DMS114 treated with DMSO at 0.1 percent for 48 hours (cell line): ENCODE results near the gene VSTM4.

Source experiments
- DNase-seq: peaks from one replicate; lab custom pipeline; 2025; ENCODE audit not compliant: unreplicated experiment; lab: John Stamatoyannopoulos, UW

Gene VSTM4

DNA sequence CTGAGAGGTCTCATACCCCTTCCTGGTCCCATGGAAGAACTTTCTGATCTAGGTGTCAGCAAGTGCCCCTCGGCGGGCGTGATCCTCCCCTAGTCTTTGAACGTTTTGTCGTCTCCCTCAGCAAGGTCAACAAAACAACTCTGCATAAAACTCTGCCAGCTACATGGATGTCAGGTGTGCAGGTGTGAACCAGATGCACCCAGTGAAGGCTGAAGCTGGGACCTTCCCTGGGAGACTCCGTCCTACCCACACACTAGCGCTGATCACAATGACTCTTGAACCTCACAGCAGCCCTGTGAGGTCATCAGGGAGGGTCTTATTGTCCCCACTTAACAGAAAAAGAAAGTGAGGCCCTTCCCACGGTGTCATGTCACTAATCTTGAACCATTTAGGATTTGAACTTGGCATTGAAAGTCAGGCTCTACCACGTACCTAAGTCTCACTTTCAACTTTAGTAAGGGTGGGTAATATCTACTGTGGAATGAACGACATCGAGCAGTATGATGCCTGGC, 68.1 kb downstream of the VSTM4 start:
- DNase-seq = no peak

DNA sequence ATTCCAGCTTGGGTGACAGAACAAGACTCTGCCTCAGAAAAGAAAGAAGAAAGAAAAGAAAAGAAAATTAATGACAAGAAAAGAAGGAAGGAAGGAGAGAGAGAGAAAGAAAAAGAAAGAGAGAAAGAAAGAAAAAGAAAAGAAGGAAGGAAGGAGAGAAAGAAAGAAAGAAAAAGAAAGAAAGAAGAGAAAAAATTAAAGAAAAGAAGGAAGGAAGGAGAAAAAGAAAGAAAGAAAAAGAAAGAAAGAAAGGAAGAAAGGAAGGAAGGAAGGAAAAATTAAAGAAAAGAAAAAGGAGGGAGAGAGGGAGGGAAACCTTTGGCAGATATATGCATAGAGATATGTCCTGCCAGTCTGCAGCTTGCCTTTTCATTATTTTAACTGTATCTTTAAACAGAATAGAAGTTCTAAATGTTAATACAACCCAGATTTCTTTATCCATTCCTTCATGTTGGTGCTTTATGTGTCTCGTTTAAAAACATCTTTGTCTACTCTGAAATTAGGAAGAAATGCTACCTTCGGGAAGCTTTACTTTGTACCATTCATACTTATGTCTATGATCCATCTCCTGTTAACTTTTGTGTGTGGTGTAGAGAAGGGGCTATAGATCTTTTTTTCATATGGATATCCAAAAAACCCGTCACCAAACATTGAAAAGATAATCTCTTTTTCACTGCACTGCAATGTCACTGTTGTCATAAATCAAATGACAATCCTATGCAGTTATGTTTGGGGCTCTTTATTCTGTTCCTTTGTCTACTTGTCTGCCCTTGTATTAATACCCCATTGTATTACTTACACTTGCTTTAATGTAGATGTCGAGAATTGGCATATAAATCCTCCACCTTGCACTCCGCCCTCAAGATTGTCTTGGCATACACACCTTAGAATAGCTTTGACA, 70.8 kb downstream of the VSTM4 start:
- DNase-seq = no peak

DNA sequence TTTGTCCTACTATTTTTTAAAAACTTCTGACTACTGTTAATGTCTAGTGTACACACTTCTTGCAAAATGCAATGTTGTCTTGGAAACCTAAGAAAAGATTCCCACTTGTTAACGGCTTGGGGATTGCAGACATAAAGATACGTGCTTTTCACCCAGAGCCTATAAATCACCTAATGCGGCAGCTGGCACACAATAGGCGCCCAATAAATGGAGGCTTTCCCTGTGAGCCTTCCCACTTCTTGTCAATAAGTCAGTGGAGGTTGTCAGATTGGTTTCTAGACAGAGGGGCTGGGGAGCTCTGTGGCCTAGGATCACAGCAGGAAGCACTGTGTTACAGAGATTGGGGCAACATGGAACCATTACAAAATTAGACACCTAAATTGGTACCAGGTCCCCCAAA, 74.7 kb downstream of the VSTM4 start:
- DNase-seq = no peak

DNA sequence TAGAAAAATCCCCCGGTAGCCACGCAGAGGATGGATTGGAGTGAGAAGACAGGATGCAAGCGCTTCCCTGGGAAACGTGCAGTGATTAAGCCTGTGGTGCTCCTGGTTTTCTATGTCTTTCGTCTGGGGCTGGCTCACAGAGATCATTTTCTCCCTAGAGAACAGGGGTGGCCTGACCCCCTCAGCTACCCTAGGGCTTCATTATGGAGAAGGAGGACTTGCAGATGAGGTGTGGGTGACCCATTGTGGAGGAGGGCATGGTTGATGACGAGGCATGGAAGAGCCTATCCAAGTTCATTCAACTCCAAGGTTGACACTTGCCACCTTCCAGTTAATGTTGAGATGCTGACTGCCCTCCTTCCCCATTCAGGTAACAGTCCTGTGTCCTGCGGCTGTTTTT, 75.9 kb downstream of the VSTM4 start:
- DNase-seq = no peak

DNA sequence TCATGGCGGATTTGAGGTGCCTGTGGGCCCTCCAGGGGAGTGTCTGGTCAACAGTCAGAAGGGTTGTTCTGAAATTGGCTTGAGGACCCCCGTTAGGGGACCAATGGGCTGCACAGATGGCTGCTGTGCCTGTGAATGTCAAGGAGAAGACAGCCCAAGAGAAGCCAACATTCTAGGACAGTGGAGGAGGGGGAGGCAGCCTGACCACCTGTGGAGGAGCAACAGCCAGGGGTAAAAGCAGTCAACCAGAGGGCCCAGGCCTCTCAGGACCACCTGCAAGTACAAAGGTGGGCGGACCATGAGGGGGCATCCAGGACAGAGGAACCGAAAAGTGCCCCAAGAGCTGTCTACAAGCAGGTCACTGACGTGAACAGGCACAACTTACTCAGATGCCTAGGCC, 76.6 kb downstream of the VSTM4 start:
- no peak for DNase-seq

DNA sequence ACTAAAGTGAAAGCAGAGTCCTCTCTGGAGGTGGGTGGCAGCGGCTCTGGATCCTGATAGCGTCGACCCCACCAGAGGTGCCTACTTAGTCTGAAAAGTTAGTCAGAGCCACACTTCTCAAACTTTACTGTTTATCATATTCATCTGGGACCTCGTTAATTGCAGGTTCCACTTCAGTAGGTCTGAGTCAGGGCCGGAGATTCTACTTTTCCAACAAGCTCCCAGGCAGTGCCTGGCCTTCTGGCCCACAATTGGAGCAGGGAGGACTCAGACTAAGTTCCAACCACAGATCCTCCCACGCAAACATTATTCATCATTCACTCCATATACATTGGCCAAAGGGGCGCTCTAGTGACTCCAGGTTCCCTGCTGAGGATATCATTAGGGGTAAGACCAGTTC, 78.1 kb downstream of the VSTM4 start:
- DNase-seq = no peak

DNA sequence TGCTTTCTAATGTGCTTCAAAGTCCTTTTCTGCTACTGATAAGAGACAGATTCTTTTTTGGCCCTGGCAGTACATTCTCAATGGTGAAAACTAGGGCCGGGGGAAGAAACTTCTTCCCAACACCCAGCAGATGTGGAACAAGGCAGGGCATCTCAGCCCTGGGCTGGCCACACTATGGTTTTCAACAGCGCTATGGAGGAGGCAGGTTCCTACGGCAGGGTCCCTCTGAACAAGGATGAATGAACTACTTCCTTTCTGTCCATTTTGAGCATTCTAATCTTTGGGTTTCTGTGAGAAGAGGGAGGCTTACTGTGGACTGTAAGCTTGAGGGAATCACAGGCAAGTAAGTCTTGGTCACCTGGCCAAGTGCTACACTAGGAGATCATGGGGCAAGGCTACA, 78.7 kb downstream of the VSTM4 start:
- DNase-seq = no peak

DNA sequence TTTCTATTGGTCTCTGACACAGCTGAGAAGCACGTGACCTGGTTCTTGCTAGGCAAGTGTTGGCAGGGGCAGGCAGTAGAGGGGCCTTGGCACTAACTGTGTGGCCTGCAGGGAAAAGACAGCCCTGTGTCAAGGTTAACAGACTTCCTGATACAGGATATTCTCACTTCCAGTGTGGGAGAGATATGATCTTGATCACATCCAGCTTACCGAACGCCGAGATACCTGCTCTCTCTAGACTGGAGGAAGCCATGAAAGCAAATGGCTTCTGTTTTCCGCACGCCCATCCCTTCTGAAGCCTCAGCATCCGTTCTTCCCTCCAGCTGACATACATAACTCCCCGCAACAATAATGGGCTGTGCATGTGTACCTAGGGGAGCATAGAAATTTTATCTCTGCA, 79.4 kb downstream of the VSTM4 start:
- no peak for DNase-seq

DNA sequence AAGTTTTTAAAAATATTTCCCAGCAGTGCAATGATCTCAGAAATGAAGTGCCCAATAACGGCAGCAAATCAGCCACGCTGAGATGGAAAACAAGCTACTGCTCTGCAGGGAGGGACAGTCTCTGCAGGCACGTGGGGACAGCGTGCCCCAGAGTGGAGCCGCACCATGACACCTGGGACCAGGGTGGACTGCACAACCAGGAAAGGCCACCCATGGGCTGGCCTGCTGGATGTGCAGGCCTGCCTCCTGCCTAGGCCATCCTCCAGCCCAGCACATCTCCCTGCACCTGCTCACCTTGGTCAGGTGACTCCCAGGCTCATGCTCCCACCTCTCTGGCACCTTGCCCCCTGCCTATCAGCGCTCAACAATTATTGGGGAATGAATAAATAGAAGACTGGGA, 80.4 kb downstream of the VSTM4 start:
- DNase-seq = no peak

DNA sequence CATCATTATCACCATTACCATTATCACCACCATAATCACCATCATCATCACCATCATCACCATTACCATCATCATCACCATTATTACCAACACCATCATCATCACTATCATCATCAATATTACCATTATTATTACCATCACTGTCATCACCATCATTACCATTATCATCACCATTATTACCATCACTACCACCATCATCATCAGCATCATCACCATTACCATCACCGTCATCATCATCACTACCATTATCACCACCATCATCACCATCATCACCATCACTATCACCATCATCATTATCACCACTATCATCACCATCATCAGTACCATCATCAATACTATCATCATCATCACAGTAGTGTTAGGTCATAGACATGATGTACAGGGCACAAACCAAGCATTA, 81.4 kb downstream of the VSTM4 start:
- DNase-seq = no peak

DNA sequence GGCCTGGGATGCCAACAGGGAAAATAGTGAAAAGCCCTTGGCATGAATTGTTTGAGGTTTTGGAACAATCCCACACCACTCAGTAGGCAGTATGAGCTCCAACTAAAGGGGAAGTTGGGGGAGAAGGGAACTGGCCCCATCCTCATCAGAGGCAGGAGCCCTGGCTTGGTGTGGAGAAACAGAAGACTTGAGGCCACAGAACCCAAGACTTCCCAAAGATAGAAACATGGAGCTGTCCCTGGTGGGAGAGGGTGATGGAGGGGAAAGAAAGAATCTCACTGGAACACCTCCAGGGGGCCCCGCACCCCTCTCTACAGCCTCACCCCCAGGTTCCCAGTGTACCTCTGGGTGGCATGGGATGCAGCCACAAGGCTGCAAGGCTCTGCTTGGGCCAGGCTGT, 85.7 kb downstream of the VSTM4 start:
- DNase-seq = no peak

DNA sequence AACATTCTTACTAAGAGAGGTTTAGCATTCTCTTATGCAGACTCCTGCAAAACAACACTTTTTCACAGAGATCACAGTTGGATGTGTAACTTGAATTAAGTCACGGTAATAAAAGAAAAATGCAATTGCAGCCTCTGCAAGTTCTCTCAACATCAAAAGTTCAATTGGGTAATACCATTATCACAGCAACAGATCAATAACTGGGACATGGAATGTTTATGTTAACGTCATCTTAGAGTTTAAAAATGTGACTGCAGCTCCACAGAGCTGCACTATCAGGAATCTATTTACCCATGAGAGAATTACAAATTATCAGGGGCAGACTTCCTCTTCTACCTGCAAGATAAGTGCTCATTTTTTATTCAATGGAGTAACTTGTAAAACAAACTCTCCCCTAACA, 86.7 kb downstream of the VSTM4 start:
- DNase-seq = no peak

DNA sequence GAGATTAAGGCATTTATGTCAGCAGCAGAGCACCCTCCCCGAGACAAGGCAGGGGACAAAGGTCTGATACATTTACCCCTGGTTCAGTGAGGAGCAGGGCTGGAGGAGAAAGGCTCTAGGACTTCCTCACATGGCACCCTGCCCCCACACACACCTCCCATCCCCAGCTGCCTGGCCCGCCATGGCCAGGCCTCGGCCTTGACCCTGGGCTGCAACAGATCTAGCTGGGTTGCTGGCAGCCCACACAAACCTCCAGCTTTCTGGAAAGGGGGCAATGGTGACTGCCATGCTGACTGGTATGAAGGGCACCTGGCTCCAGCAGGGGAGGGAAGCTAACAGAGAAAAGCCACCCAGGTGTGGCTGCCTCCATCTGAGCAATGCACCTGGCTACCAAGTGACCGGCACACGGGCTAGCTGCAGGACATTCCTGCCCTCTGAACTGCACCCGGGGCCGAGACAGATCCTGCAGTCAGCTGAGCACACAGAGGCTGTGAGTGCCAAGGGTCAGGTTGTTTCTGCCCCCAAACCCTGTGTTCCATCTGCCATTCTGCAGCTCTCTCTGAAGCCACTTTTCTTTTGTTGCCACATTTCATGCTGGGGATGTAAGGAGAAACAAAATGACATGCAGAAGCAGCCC, 89.9 kb downstream of the VSTM4 start:
- no peak for DNase-seq

DNA sequence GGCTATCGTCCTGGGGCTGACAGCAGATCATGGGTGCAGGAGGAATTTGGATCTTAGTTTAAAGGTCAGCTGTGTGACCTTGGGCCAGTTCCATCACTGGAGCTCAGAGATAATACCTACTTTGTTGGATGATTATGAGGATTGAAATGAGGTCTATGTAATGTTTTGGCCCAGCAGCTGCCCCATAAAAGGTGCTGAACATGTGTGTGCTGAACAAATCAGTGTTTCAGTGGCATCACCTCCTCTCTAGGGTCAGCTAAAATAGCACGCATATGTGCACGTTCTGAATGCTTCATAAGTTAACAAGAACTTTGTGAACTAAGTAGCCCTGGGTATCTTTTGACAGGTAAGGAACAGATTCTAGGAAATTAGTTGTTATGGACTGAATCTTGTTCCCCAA, 90.8 kb downstream of the VSTM4 start:
- DNase-seq = no peak

DNA sequence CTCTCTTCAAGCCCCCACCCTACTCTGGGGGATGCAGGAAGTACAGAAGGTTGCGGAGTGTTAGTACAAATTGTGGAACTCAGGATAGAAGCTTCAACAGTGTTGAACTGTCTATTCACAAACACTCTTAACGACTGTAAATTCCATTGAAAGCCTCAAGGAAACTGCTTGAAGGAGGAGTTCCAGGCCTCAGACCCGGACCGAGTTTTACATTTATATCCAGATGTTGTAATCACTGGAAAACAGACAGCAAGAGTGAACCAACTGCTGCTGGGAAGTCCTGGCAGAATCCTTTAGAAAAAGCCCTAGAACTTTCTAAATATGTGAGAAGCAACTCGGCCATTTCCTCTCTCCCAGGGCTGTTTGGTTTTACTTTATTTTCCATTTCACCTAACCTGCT, 91.6 kb downstream of the VSTM4 start:
- no peak for DNase-seq

DNA sequence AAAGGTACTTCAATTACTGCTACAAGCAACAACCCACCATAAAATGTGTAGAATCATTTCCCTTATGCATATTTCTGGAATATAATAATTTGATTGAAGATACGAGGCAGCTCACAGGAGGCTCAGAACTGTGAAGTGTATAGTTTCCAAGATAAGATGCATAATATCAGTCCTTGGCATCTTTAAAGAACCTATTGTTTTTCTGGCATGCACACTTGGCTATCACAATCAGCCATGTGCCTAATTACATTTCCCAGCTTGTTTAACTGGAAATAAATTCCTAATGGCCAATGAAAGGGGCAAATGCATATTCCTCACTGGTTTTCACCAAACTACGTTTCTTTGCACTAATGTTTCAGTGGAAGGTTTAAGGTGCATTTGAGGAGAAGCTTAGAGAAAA, 92.3 kb downstream of the VSTM4 start:
- DNase-seq = no peak

DNA sequence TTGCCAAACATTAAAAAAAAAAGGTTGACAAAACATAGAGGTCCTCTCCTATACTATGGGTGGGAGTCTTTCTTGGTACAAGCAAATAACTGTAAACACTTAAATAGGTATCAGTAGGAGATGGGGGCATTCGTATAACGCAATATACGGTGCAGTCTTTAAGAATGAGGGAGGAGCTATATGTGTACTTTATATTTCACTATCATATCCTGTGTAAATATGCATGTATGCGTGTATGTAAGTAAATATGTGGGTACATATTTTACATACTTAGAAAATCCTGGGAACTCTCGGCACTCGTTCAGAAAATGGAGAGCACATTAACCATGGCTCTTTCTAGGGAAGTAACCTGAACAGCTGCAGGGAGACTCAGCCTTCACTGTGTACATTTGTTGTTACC, 93.6 kb downstream of the VSTM4 start:
- no peak for DNase-seq

DNA sequence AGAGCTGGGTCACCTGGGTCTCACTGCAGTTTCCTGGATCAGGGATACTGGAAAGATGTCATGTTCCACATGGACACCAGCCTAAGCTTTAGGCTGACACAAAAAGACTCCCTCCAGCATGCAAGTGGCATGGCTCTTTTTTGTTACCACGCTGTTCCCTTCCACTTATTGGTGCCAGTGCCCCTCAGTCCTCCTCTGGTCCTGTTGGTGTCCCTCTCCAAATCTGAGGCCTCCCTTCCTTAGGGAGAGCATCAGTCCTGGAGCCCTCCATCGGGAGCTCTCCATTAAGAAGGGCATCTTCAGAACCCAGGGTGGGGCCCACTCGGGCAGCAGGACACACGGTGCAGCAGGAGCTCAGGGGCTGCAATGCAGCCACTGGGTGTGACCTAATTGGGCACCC, 99.6 kb downstream of the VSTM4 start:
- no peak for DNase-seq

DNA sequence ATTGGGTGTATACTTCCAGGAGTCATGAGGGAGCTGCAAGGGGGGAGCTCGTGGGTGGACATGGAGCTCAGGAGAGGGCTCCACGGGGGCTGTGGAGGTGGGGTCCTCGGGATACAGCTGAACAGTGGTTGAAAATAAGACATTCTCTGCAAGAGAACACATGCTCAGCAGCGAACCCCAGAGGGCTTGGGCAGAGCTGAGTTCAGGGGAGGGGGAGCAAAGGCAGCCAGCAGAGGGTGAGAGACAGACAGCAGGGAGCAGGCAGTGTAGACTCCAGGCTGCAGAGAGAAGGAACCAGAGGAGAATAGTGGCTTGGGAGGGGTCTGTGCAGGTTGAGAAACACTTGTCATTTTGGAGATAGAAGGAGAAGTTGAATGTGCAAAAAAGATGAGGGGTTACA, 102.7 kb downstream of the VSTM4 start:
- DNase-seq = no peak

DNA sequence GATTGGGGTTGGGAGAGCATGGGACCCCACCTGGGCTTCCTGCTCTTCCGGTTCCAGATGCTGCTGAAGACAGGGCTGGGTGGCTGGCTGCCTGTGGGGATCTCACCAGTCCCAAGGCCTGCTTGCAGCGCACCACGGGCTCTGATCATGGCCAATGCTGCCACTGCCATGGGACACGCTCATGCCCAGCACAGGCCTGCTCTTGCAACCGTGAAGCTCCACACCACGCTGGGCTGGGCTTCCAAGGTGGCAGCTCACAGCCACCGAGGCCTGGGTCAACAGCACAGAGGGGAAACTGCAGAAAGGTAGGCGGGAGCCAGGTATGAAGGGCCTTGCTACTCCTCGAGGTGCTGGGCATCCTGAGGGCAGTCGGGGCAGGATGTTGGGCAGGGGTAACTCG, 103.6 kb downstream of the VSTM4 start:
- no peak for DNase-seq

DNA sequence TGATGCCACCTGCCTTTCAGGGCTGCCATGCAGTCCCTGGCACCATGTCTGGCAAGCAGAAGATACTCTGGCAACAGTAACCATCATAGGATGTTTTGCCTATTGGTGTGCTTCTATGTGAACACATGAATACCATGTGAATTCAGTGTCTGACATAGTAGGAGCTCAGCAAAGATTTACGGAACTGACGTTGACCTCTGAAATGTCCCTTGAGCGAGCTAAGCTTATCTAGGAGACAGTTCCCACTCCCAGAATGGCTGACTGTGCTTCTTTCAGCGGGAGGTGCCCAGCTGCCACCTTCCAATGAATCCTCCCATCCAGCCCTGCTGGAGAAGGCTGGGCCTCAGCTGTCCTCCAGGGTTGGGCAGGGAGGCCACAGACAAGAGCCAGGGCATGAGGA, 104.5 kb downstream of the VSTM4 start:
- no peak for DNase-seq

DNA sequence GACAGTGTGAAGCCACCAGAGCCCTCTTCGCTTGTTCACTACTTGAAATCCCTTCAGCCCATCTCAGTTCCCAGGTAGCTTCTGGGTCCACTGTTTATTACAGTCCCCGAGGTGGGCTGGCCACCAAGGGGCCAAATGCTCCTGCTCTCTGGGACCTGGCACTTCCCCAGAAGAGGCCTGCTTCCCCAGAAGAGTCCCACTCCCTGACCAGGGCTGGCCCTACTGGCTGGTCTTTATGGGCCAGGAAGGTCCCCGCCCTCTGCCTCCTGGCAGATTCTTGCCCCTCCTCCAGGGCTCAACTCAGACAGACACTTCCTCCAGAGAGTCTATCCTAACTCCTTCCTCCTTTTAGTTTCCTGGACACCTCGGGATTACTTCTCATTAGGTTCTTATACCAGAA, 105.0 kb downstream of the VSTM4 start:
- no peak for DNase-seq
